HCT116 (cell line): ENCODE data around the gene TSHZ1. TPM values are rescaled to one million over a fixed set of nuclear protein-coding genes. Genes with fewer than 3 reads are reported as not detected.

ENCODE experiments used
- ATAC-seq: fragments of 200-7000 bp; cut with Tn5 transposase; 2 replicates; pipeline ENCODE4 v1.9.1; 2020; ENCODE audit warnings: mild to moderate bottlenecking, moderate library complexity
- BruUV-seq: library from RNA; stranded (reverse); fragments of 400-500 nt; replicated peaks from 2 replicates; lab custom pipeline; 2021; lab: Mats Ljungman, UMichigan
- CTCF ChIA-PET: fragments of 300-600 bp; sonication (Branson Sonifier 250); formaldehyde crosslinking; loops from one replicate; lab custom pipeline; 2021; ENCODE audit warnings: antibody characterized with exemption; lab: Charles Lee
- POLR2A ChIA-PET: fragments of 300-600, 350-600 bp; sonication (Branson Sonifier 250); formaldehyde crosslinking; loops from one replicate; lab custom pipeline; 2021; ENCODE audit warnings: antibody characterized with exemption; lab: Charles Lee
- RAD21 ChIA-PET, 2 experiments: fragments of 300-600 bp; sonication (Branson Sonifier 250); formaldehyde crosslinking; loops; one replicate each; lab custom pipeline; 2023; ENCODE audit warnings: low total read pairs in 2 of 2; ENCODE audit not compliant: uncharacterized antibody in 2 of 2, unreplicated experiment in 2 of 2, low non-redundant PET in 1 of 2; lab: Charles Lee
- DNase-seq: peaks from one replicate; pipeline ENCODE4 v3.0.0-alpha.2; 2010; ENCODE audit warnings: low read depth, low spot score
- H2AFZ ChIP-seq: fragments of 200-600 bp; shearing (Covaris generic), sonication (generic); 2 replicates; pipeline ENCODE4 v1.6.1; 2017; ENCODE audit warnings: low read depth, mixed run types, mixed read lengths, antibody characterized with exemption, low read length; ENCODE audit not compliant: poor library complexity, severe bottlenecking
- H3K27ac ChIP-seq: 2 replicates; pipeline ENCODE4 v1.5.1; 2012; ENCODE audit warnings: low read depth, low read length
- H3K27me3 ChIP-seq: fragments of 200-600 bp; sonication (generic); 2 replicates; pipeline ENCODE4 v1.6.1; 2016; ENCODE audit warnings: mixed run types, low read length, mixed read lengths; ENCODE audit not compliant: insufficient read depth
- H3K36me3 ChIP-seq, 2 experiments: fragments of 200-500 bp in 1 of 2; fragments of 200-600 bp in 1 of 2; sonication (Bioruptor generic) in 1 of 2; sonication (generic) in 1 of 2; 2 replicates each; pipeline versions ENCODE4 v1.5.1 to v1.6.1; 2014 to 2016; ENCODE audit warnings: low read length in 2 of 2, inconsistent platforms in 1 of 2, mixed read lengths in 1 of 2, mixed run types in 1 of 2; ENCODE audit not compliant: insufficient read depth in 2 of 2, control insufficient read depth in 1 of 2
- H3K4me1 ChIP-seq, 2 experiments: fragments of 200-600 bp in 1 of 2; sonication (generic) in 1 of 2; 2 replicates each; pipeline versions ENCODE4 v1.5.1 to v1.6.1; 2012 to 2017; ENCODE audit warnings: low read length in 2 of 2, inconsistent platforms in 1 of 2, mild to moderate bottlenecking in 1 of 2, mixed read lengths in 1 of 2, mixed run types in 1 of 2, moderate library complexity in 1 of 2; ENCODE audit not compliant: insufficient read depth in 2 of 2, control insufficient read depth in 1 of 2
- H3K4me2 ChIP-seq: fragments of 200-600 bp; sonication (generic); 2 replicates; pipeline ENCODE4 v1.6.1; 2017; ENCODE audit warnings: mixed run types, low read length, mixed read lengths
- H3K4me3 ChIP-seq, 2 experiments: fragments of 200-600 bp in 1 of 2; sonication (generic) in 1 of 2; replicated peaks in 1 of 2; 2 replicates each; pipeline ENCODE4 v1.5.1; 2011 to 2016; ENCODE audit warnings: low read length in 2 of 2, control low read depth in 1 of 2, low read depth in 1 of 2, mild to moderate bottlenecking in 1 of 2, mixed read lengths in 1 of 2, mixed run types in 1 of 2
- H3K79me2 ChIP-seq: fragments of 200-600 bp; sonication (generic); 2 replicates; pipeline ENCODE4 v1.6.1; 2017; ENCODE audit warnings: mild to moderate bottlenecking, mixed run types, low read length, moderate library complexity, mixed read lengths; ENCODE audit not compliant: insufficient read depth
- H3K9ac ChIP-seq: fragments of 200-600 bp; sonication (generic); 2 replicates; pipeline ENCODE4 v1.6.1; 2016; ENCODE audit warnings: low read length, mixed read lengths
- H3K9me2 ChIP-seq: fragments of 200-600 bp; sonication (generic), shearing (Covaris generic); 2 replicates; pipeline ENCODE4 v1.6.1; 2017; ENCODE audit warnings: mixed run types, mild to moderate bottlenecking, moderate library complexity; ENCODE audit not compliant: insufficient read depth
- H3K9me3 ChIP-seq, 2 experiments: fragments of 200-500 bp in 1 of 2; fragments of 200-600 bp in 1 of 2; sonication (Bioruptor generic) in 1 of 2; sonication (generic) in 1 of 2; 2 replicates each; pipeline ENCODE4 v1.6.1; 2014 to 2017; ENCODE audit warnings: low read length in 2 of 2, mixed read lengths in 2 of 2, inconsistent platforms in 1 of 2, low read depth in 1 of 2, mild to moderate bottlenecking in 1 of 2, mixed run types in 1 of 2, moderate library complexity in 1 of 2; ENCODE audit not compliant: control insufficient read depth in 1 of 2, insufficient read depth in 1 of 2
- H4K20me1 ChIP-seq: fragments of 200-600 bp; sonication (generic), shearing (Covaris generic); 2 replicates; pipeline ENCODE4 v1.6.1; 2017; ENCODE audit warnings: mixed run types, mild to moderate bottlenecking, moderate library complexity; ENCODE audit not compliant: insufficient read depth
- ATF3 ChIP-seq: IDR thresholded peaks from 2 replicates; pipeline ENCODE4 v1.6.1; 2012
- CEBPB ChIP-seq: IDR thresholded peaks from 2 replicates; pipeline ENCODE4 v1.6.1; 2012; ENCODE audit warnings: low read depth
- CTCF ChIP-seq, 3 experiments: fragments of 200-600 bp in 1 of 3; sonication (generic) in 1 of 3; IDR thresholded peaks in 2 of 3; conservative IDR thresholded peaks in 1 of 3; 2 replicates each; pipeline ENCODE4 v1.5.1; 2012 to 2017; ENCODE audit warnings: low read depth in 2 of 3, low read length in 2 of 3, antibody characterized with exemption in 1 of 3, borderline replicate concordance in 1 of 3, control low read depth in 1 of 3, mild to moderate bottlenecking in 1 of 3, mixed read lengths in 1 of 3, mixed run types in 1 of 3, moderate library complexity in 1 of 3; ENCODE audit not compliant: insufficient read depth in 1 of 3
- EGR1 ChIP-seq: IDR thresholded peaks from 2 replicates; pipeline ENCODE4 v1.6.1; 2012; ENCODE audit warnings: low read depth
- ELF1 ChIP-seq: IDR thresholded peaks from 2 replicates; pipeline ENCODE4 v1.6.1; 2012; ENCODE audit warnings: low read depth, borderline replicate concordance
- EZH2 ChIP-seq: fragments of 200-600 bp; sonication (generic); IDR thresholded peaks from 2 replicates; pipeline ENCODE4 v1.6.1; 2017; ENCODE audit warnings: antibody characterized with exemption, mixed run types
- JUND ChIP-seq: IDR thresholded peaks from 2 replicates; pipeline ENCODE4 v1.6.1; 2012
- POLR2A ChIP-seq: IDR thresholded peaks from 2 replicates; pipeline ENCODE4 v1.7.0; 2011; ENCODE audit warnings: borderline replicate concordance; ENCODE audit not compliant: insufficient read depth, insufficient read length; ENCODE audit errors: extremely low read depth
- RAD21 ChIP-seq: IDR thresholded peaks from 2 replicates; pipeline ENCODE4 v1.6.1; 2012; ENCODE audit warnings: low read depth, mild to moderate bottlenecking
- SP1 ChIP-seq: IDR thresholded peaks from 2 replicates; pipeline ENCODE4 v1.6.1; 2012; ENCODE audit warnings: low read depth
- SRF ChIP-seq: IDR thresholded peaks from 2 replicates; pipeline ENCODE4 v1.6.1; 2012; ENCODE audit warnings: low read depth
- TCF7L2 ChIP-seq: IDR thresholded peaks from 2 replicates; pipeline ENCODE4 v1.7.0; 2011; ENCODE audit warnings: borderline replicate concordance, inconsistent platforms; ENCODE audit not compliant: insufficient read depth, insufficient read length; ENCODE audit errors: extremely low read depth
- intact Hi-C: fragments of 100-400 bp; cut with micrococcal nuclease; formaldehyde crosslinking; loops from 2 replicates; pipeline ENCODE4 v1.10.0; 2022
- total RNA-seq: library from RNA; stranded (reverse); gene quantifications from one replicate; pipeline ENCODE4 v1.2.1, GENCODE V29; 2021; ENCODE audit not compliant: unreplicated experiment
- TF ChIP-seq, protein P1 (sequence below): IDR thresholded peaks from 2 replicates; pipeline ENCODE4 v1.6.1; 2011; ENCODE audit warnings: mild to moderate bottlenecking, low read length, moderate library complexity; ENCODE audit not compliant: insufficient replicate concordance; ENCODE audit errors: extremely low read depth

The TSHZ1 gene
- total RNA-seq, 1 experiment from 2014 or later = 5.7 TPM

- POLR2A ChIA-PET = no interaction called here
- no peak overlapping the region for H3K4me3 ChIP-seq
- no peaks in the 10 kb centered on the region for H3K79me2 ChIP-seq
- H3K9me2 ChIP-seq = no peaks in the 10 kb centered on the region
- CTCF ChIA-PET = no interaction called here
- no peak overlapping the region for H2AFZ ChIP-seq
- no peaks in the 10 kb centered on the region for H3K27me3 ChIP-seq
- no peaks in the 10 kb centered on the region for H3K4me1 ChIP-seq
- H3K9ac ChIP-seq = no peak overlapping the region
- H3K27ac ChIP-seq = no peak overlapping the region
- ATAC-seq = no peak
- H3K9me3 ChIP-seq = no peaks in the 10 kb centered on the region
- no peaks in the 10 kb centered on the region for H3K36me3 ChIP-seq
- BruUV-seq = no TSS peak
- intact Hi-C loops = no loop called here
- H3K4me2 ChIP-seq = no peak overlapping the region
- no peaks in the 10 kb centered on the region for H4K20me1 ChIP-seq
- no peak for DNase-seq
- RAD21 ChIA-PET = no interaction called here
- no peak for TF ChIP-seq SRF
- TF ChIP-seq EZH2 = no peak
- TF ChIP-seq POLR2A = no peak
These were observed 67.0 kb downstream of the TSHZ1 start for GRCh38 chr18:75277610-75277928.

DNA sequence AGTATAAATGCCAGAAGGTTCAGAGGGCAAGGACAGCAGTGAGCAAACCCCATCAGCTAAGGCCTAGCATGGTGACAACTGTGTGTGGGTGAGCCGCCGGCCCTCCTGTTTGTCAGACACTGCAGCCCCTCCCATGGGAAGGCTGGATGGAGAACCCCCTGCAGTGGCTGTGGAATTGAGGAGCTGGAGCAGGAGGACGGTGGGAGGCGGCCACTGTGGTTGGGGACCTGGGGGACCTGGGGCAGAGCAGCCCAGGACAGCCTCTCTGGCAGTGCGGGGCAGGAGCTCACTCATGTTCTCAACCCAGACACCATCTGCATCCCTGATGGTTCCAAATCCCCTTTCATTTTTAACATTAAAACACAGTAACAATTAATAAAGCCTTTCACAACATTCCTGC, 68.8 kb downstream of the TSHZ1 start:
- POLR2A ChIA-PET = no interaction called here
- H3K9me3 ChIP-seq = no peaks in the 10 kb centered on the region
- TF ChIP-seq EZH2 (no peak), SP1 (no peak), CTCF (IDR thresholded peaks at IDR 0.05 in 2 of 3, conservative IDR thresholded peaks at IDR 0.05 in 1 of 3; ENCODE audit: borderline replicate concordance in 1 of 3, insufficient read depth in 1 of 3, low read depth in 2 of 3, low read length in 2 of 3) (no peak), EGR1 (no peak), CEBPB (no peak), ELF1 (no peak), RAD21 (no peak), ATF3 (no peak), TCF7L2 (no peak), JUND (no peak)
- TF ChIP-seq, protein P1, sequence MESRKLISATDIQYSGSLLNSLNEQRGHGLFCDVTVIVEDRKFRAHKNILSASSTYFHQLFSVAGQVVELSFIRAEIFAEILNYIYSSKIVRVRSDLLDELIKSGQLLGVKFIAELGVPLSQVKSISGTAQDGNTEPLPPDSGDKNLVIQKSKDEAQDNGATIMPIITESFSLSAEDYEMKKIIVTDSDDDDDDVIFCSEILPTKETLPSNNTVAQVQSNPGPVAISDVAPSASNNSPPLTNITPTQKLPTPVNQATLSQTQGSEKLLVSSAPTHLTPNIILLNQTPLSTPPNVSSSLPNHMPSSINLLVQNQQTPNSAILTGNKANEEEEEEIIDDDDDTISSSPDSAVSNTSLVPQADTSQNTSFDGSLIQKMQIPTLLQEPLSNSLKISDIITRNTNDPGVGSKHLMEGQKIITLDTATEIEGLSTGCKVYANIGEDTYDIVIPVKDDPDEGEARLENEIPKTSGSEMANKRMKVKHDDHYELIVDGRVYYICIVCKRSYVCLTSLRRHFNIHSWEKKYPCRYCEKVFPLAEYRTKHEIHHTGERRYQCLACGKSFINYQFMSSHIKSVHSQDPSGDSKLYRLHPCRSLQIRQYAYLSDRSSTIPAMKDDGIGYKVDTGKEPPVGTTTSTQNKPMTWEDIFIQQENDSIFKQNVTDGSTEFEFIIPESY = no peak
- TF ChIP-seq, all 23 proteins: peak for 0
- no peak for ATAC-seq
- Histone ChIP-seq H3K27ac (no peak overlapping the region), H3K4me2 (no peak overlapping the region), H3K9ac (no peak overlapping the region), H3K4me1 (no peaks in the 10 kb centered on the region), H3K79me2 (no peaks in the 10 kb centered on the region), H3K9me2 (no peaks in the 10 kb centered on the region), H2AFZ (no peak overlapping the region), H4K20me1 (no peaks in the 10 kb centered on the region), H3K27me3 (no peaks in the 10 kb centered on the region), H3K4me3 (no peak overlapping the region), H3K36me3 (no peaks in the 10 kb centered on the region)
- ChIA-PET RAD21 (no interaction called here), CTCF (no interaction called here)
- intact Hi-C loops = no loop called here
- BruUV-seq = no TSS peak
- no peak for DNase-seq
